ENCODE measurements around the gene PPP1R18.
"Not testable (repeated sequence)": the region's sequence is repeated elsewhere in the genome, so short reads cannot be mapped to it uniquely, and the experiment has no call there.

PPP1R18 gene

DNA sequence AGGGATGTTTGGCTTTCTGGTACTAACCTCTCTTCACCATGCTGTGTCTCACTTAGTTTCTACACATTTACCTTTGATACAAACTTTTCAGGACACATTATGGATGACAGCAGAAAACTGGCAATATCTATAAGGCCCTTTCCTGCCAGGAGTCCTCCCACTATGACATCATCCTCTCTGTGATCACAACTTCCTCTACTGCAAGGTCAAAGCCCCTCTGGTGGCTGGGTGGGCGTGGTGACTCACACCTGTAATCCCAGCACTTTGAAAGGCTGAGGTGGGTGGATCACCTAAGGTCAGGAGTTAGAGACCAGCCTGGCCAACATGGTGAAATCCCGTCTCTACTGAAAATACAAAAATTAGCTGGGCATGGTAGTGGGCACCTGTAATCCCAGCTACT, 20.1 kb downstream of the PPP1R18 start:
- not testable (repeated sequence) for DNase-seq (ENCODE audit: low read depth, low spot score)

DNA sequence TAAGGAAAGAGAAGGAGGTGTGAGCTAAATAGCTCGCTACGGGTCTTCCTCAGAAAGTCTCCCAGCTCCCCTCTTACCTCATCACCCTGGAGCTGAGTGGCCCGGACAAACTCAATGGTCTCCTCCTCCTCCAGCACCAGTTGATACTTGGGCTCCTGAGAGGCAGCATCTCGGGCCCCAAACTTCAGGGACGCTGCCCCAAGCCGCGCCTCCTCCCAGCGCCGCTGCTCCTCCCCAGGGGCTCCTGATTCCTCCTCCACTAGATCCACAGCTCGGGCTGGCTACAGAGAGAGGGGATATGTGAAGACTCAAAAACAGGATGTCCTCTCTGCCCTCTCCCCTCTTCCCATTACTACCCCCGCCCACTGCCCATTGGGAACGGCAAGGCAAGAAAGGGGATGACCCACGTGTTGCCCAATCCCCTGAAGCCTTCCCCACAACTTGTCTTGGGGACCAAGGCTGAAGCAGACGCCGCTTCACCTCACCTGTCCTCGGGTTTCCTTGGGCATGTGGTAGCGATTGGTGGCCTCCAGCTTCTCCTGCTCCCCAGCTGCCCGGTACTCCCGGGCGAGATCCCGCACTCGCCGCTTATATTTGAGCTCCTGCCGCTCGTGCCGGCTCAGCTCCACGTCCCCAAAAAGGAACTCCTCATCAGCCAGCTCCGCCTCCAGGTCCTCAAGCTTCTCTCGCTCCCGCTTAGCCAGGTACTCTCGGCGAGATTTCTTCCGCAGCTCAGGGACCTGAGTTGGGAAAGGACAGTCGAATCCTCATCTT, 21.3 kb downstream of the PPP1R18 start:
- no peak for DNase-seq (ENCODE audit: low read depth, low spot score)

DNA sequence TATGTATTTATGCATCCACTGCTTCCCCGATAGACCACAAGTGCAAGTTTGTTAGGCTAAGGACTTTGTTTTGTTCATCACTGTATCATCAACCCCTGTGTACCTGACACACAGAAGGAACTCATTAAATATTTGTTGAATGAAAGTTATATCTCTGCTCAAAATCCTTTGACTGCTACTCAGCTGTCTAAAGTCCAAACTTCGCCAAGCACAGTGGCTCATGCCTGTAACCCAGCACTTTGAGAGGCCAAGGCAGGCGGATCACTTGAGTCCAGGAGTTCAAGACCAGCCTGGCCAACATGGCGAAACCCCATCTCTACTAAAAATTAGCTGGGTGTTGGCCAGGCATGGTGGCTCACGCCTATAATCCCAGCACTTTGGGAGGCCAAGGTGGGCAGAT, 28.5 kb downstream of the PPP1R18 start:
- DNase-seq (ENCODE audit: low read depth, low spot score), result not testable (repeated sequence)

DNA sequence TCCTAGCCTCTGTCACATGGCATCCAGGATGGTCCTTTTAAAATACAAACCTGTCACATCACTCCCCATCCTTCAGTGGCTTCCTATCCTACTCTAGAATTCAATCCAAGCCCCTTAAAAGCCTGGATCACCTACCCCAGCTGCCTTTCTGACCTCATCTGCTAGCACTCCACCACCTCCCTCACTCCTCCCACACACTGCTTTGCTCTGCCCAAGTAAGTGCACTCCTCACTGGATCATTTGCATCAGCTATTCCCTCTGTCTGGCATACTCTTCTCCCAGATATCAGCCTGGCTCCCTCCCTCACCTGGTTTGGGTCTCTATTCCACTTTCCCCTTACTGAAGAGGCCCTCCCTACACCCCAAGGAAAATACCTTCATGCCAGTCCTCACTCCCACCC, 29.0 kb downstream of the PPP1R18 start:
- DNase-seq (ENCODE audit: low read depth, low spot score), result no peak

DNA sequence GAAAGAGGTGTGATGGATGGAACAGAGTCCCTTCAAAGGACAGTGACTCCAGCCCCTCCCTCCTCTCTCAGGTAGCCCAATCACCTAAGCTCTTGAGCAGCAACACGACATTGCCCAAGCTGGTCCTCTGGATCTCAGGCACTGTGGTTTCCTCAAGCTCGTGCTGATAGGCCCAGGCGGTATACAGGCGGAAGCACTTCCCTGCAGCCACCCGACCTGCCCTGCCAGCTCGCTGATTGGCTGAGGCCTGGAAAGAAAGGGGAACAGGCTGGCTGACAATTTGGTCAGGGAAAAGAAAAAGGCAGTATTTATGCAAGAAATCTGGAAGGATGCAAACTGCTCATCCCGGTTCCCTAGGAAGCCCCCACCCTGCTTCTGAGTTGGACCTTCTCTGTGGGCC, 29.9 kb downstream of the PPP1R18 start:
- no peak for DNase-seq (ENCODE audit: low read depth, low spot score)

DNA sequence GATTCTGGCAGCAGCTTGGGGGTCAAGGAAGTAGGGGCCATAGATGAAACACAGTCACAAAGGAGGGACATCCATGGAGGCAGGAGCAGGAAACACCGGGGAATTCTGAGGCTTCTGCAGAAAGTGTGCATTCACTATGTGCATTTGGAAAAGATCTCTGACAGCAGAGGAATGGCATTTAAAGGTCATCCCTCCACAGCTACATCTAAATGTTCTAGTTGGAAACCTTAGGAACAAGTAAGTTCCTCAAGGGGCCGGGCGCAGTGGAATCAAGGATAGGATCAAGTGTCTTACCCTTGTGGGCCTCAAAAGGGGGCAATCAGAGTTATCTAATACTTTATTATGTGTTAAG, 30.7 kb downstream of the PPP1R18 start:
- DNase-seq (ENCODE audit: low read depth, low spot score), result no peak

DNA sequence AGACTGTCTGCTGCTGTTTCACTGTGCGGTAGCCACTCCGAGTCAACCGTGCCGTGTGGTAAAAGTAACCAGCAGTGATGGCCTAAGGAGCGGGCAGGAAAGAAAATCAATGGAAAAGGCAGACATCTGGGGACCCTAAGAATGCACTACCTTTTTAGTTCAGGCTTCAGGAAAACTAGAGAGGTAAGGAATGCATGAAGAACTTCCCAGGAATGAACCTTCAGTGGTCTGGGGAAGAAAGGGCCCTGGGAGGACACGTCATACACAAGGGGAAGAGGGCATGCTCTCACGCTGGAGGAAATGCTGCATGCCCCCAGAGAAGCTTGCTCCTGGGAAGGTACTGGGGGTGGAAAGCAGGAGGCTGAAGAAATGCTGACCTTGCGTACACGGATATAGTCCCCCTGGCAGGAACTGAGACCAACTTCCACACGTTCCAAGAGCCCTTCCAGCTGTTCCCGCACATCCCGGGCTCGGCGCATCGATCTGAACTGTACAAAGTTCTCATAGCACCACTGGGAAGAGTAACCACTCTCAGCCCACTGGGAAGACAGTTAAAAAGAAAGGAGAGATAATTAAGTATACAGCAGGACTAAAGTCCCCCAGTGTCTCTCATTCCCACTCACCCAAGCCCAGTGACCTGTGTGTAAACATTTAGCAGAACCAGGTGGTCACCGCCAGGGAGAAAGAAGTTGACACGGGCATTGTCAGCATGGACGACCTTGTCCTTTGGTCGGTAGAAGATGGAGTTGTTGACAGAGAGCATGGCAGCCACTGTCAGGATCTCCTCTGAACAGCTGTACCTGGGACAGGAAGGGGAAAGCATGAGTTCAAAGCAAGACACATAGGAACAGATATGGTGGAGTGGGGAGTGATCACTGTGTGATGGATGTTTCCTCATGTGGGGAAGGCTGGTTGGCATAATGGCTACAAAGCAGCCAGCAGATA, 31.4 kb downstream of the PPP1R18 start:
- DNase-seq (ENCODE audit: low read depth, low spot score), result no peak

DNA sequence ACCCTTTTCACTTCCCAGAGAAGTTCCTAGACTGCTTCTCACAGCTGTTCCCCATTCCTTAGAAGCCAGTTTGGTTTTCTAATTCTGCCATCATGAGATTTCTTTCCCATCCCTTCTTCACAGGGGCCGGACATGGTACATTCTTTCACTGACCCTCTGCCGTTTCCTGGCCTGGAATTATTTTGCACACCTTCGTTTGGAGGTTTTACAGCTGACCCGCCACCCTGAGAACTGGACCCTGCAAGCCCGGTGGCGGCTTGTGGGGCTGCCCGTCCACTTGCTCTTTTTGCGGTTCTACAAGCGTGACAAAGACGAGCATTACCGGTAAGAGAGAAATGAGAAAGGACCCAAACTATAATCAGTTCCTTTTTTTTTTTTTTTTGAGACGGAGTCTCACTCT, 35.3 kb downstream of the PPP1R18 start:
- DNase-seq (ENCODE audit: low read depth, low spot score), result no peak

DNA sequence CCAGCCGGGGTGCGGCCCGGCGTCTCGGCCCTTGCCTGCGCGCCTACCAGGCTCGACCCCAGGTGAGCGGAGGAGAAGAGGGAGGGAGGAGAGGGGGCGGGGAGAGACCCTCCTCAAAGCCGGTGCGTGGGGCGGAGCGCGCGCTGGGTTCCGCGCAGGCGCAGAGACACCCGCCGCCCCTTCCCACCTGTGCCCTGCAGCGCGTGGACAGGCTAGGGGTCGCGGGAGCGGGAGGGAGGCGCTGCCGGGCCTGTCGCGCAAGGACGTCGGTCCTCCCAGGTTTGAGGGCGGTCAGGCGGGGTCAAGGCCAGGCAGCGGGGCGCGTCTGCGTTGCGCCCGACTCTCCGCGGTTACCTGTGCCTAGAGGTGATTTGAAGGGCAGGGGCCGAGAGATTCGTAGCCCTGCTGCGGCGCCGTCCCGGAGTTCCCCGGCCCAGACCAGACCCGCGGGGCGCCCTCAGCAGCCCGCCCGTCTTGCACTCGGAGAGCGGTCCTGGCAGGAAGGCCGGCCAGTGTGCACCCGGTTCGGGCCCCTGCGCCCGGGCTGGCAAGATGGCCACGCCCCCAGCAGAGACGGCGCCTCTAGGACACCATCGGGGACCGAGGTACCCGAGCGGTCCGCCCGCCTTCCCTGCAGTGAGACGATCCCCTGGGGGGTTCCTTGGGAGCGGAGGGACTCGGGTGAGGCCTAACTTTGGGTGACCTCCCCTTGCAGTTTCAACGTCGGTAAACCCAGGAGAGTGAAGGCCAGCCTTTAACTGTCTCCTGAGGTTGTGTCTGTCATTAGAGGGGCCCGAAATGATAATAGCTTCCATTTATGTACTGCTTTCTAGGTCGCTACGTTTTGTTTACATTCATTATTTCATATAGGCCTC, 39.0 kb downstream of the PPP1R18 start:
- peak; percentile 52 for DNase-seq (ENCODE audit: low read depth, low spot score)

DNA sequence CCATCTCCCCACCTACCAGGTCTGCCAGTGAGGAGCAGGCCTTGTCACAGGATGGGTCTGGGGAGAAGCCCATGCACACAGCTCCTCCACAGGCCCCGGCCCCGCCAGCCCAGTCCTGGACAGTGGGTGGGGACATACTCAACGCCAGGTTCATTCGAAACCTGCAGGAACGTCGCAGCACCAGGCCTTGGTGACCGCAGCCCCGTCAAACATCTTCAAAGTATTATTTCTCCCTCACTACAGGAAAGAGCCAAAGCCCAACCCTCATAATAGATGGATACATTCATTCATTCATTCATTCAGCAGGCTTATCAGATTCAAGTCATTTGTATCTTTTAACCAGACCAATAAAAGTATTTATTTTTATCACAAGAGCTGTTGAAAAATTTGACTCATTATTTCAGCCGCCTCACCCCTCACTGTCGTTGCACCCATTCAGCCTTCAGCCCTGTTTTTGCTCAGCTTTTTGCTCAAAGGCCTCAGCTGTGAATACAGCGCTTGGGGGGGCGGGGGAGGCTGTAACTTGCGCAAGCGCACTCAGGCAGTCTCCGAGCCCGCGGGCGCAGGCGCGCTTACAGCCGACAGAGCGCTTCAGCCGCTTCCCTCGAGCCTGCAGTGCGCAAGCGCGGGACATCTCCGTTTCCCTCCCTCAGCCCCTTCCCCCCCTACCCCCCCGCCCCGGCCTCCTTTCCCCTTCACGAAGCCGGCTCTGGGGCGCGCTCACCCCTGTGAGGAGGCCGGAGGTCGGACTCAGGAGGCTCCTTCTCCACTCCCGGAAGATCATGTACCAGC, 39.8 kb downstream of the PPP1R18 start, which contains the start of gene C6orf136:
C6orf136 (plus strand) TSS at position 684 of the 792 bp plus-strand sequence; CDS start at position 783, 99 bp downstream.
- peak; percentile 75 for DNase-seq (ENCODE audit: low read depth, low spot score)

DNA sequence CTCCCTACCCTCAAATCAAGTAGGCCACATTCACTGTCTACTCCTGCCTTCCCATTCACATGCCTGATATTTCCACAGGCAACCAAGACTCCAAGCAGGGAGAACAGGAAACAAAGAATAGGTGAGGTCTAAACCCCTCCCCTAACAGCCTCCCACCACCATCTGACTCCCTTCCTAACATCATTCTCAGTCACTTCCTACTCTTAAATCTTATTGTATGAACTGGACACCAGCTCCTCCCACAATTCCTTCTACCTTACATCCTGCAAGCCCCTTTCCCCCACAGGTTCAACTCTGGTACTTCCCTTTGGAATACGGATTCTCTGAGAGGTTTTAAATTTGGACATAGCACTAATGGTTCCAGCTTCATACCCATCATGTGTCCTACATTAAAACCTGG, 40.5 kb downstream of the PPP1R18 start:
- DNase-seq (ENCODE audit: low read depth, low spot score), result no peak

DNA sequence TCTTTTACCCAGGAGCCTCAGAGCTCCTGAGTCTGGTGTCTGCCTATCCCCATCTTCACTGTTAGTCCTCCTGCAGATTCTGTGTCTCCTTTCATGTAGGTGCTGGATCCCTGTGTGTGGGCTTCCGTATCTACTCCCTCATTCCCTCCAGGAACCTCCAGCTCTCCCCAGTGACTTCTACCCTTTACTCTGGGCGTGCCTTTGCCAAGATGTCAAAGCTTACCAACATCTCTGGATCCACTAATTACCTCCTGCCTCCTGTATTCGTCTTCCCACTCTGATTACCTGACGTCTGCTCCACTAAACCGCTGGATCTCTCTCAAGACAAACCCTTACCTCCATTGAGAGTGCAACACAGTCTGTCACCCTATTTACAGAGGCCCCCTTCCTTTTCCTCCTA, 41.7 kb downstream of the PPP1R18 start:
- DNase-seq (ENCODE audit: low read depth, low spot score), result no peak

DNA sequence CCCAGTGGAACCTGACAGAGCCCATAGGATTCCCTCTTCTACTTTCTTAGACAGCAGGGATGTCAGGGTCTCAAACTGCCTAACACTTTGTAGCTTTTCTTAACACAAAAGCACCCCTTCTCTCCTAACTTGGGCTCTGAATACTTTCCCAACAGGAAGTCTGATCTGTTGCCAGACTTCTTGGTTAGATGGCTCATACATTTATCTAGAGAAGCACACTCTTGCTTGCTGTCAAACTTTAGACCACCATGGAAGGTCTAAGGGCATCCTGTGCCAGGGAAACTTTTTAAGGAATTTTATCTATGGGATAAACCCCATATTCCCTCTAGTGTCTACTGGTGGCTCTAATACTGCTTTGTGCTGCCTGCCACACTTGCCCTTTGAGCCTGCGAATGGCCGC, 42.8 kb downstream of the PPP1R18 start:
- DNase-seq (ENCODE audit: low read depth, low spot score), result no peak

DNA sequence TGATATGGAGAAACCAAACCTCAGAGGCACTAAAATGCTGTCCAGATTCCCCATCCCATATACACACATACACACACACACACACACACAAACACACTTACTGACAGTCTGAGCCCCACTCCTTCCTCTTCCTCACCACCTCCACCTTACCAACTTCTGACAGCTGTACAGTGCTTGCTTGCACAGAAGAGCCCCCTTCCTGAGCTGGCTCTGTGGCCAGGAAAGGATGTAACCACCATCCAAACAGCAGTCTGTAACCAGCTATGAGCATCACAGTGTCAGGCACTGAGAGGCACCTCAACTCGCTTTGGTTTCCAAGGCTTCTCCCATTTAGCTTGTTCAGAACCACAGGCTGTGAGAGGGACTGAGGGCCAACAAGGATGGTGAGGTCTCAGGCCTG, 45.4 kb downstream of the PPP1R18 start:
- DNase-seq (ENCODE audit: low read depth, low spot score), result no peak

DNA sequence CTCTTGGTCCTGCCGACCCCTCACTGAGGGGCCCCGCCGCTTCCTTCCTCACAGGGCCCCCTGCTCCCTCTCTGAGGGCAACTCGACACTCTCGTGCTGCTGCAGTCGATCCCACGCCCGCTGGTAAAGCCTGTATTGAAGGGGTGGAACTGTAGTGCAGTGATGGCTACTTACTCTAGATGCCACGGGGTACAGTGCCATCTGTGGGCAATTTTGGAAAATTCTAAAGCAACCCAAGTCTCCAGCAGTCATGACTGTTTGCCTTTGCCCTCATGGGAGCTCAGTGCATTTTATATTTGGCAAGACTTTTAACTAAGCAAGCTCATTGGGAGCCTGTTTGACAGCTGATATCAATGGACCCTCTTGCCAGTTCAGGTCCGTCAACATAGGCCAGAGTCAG, 46.0 kb downstream of the PPP1R18 start:
- no peak for DNase-seq (ENCODE audit: low read depth, low spot score)

DNA sequence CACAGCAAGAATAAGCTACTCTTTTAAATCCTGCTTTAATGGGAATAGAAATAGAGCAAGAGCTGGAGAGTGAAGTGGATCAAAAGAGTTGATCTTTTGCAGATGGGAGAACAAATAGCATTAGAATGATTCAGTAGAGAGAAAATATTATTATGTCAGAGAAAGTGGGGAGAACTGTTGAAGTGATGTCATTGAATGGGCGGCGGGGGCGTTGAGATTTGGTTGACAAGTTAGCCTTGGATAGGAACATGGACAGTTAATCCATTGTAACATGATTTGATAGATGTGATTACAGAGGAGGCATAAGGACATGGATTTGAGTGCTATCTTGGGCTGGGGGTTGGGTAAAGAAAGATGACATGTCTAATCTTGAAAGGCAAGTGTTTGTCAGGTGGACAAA, 50.6 kb downstream of the PPP1R18 start:
- DNase-seq (ENCODE audit: low read depth, low spot score), result no peak

DNA sequence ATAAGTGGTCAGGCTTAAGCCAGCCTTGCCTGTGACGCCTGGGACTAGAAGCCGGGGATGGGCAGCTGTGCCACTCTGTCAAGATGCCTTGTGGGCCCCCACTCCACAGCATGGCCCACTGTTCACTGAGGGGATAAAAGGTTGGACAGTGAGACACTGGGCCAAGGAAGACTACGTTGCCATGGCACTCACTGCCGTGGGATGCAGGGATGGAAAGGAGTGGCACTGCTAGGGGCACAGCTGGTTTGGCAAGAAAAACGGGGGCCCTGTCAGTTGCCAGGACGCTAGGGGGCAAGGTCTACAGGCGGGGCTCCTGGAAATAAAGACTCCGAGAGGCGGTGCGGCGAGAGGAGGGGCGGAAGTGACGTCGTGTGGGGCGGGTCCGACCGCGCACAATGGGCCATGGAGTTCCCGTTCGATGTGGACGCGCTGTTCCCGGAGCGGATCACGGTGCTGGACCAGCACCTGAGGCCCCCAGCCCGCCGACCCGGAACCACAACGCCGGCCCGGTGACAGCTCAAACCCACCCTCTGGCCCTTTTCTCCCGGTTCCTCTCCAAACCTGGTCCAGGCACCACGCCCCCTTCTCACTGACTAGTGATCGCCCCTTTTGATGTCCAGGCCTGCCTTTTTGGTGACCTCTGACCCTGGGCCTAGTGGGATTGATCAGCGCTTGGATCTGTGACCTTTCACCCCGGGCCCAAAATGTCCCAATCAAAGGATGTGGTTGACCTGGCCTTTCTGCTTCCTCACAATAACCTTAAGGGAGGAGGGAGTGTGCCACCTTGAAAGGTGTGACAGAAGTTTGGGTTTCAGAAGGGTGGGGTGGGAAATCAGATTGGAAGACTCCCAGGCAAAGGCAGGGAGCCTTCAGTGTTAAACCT, 59.7 kb downstream of the PPP1R18 start, which contains the start of gene ATAT1:
ATAT1 (plus strand) TSS at position 391 of the 883 bp plus-strand sequence.
- peak; percentile 83 for DNase-seq (ENCODE audit: low read depth, low spot score)

Data from activated naive CD8-positive, alpha-beta T cell treated with anti-CD3 and anti-CD28 coated beads, Interleukin-2, amount 50 U/mL, for 16 hours (primary cell).